ENCODE measurements around the gene STOML2. TPM values are rescaled to one million over a fixed set of nuclear protein-coding genes. Genes with fewer than 3 reads are reported as not detected.

The STOML2 gene
- total and polyA plus RNA-seq, 2 donors from 2014 or later: 81.9 to 150 TPM

- DNase-seq (peak; percentile 98 to 99 (median 99)), FAIRE-seq (peak; percentile 42)
- intact Hi-C loops (cut with DNase I): no loop called here
- peak overlapping the region; percentile 68 to 87 for H3K27ac ChIP-seq (ENCODE audit: low read depth in 2 of 2, low read length in 2 of 2)
- no peaks in the 10 kb centered on the region for H3K27me3 ChIP-seq (ENCODE audit: control insufficient read depth, insufficient read depth, low read length)
- TF ChIP-seq, protein P1, sequence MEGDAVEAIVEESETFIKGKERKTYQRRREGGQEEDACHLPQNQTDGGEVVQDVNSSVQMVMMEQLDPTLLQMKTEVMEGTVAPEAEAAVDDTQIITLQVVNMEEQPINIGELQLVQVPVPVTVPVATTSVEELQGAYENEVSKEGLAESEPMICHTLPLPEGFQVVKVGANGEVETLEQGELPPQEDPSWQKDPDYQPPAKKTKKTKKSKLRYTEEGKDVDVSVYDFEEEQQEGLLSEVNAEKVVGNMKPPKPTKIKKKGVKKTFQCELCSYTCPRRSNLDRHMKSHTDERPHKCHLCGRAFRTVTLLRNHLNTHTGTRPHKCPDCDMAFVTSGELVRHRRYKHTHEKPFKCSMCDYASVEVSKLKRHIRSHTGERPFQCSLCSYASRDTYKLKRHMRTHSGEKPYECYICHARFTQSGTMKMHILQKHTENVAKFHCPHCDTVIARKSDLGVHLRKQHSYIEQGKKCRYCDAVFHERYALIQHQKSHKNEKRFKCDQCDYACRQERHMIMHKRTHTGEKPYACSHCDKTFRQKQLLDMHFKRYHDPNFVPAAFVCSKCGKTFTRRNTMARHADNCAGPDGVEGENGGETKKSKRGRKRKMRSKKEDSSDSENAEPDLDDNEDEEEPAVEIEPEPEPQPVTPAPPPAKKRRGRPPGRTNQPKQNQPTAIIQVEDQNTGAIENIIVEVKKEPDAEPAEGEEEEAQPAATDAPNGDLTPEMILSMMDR (IDR thresholded peaks at IDR 0.05; ENCODE audit: borderline replicate concordance, extremely low read depth, insufficient read depth): no peak
- H3K4me1 ChIP-seq (ENCODE audit: control insufficient read depth in 2 of 3, insufficient read depth in 2 of 3, low read depth in 1 of 3, low read length in 3 of 3): peaks cover 2 to 43% (median 35%) of the 10 kb centered on the region in 3 donors
- no peaks in the 10 kb centered on the region for H3K9me3 ChIP-seq (ENCODE audit: control insufficient read depth in 2 of 3, insufficient read depth in 1 of 3, low read length in 3 of 3)
- H3K9ac ChIP-seq (ENCODE audit: low read length in 3 of 3): peak overlapping the region; percentile 58 to 96 (median 64)
- peak overlapping the region; percentile 65 to 85 (median 73) for H3K4me3 ChIP-seq (ENCODE audit: low read length in 3 of 3)
- H3K36me3 ChIP-seq (ENCODE audit: control insufficient read depth in 2 of 3, insufficient read depth in 3 of 3, low read length in 3 of 3): peaks cover 0 to 11% (median 9%) of the 10 kb centered on the region in 3 donors
Observed at GRCh38 chr9:35111001-35111933, 8.3 kb upstream of the STOML2 start.

GRCh38 chr9:35110327-35110761 lies 7.4 kb upstream of the STOML2 start:
- H3K36me3 ChIP-seq (ENCODE audit: control insufficient read depth in 2 of 3, insufficient read depth in 3 of 3, low read length in 3 of 3): peaks cover 0 to 16% (median 12%) of the 10 kb centered on the region in 3 donors
- H3K27me3 ChIP-seq (ENCODE audit: control insufficient read depth, insufficient read depth, low read length): no peaks in the 10 kb centered on the region
- intact Hi-C loops (cut with DNase I): no loop called here
- peak overlapping the region in 2 of 3 donors; percentile 73 to 85 for H3K4me3 ChIP-seq (ENCODE audit: low read length in 3 of 3)
- H3K4me1 ChIP-seq (ENCODE audit: control insufficient read depth in 2 of 3, insufficient read depth in 2 of 3, low read depth in 1 of 3, low read length in 3 of 3): peaks cover 2 to 39% (median 35%) of the 10 kb centered on the region in 3 donors
- H3K9ac ChIP-seq (ENCODE audit: low read length in 3 of 3): peak overlapping the region in 2 of 3 donors; percentile 64 to 96
- DNase-seq: peak in 2 of 5 donors; percentile 66 to 80
- TF ChIP-seq, protein P1 (IDR thresholded peaks at IDR 0.05; ENCODE audit: borderline replicate concordance, extremely low read depth, insufficient read depth): no peak
- peak overlapping the region in 1 of 2 donors; percentile 13 for H3K27ac ChIP-seq (ENCODE audit: low read depth in 2 of 2, low read length in 2 of 2)
- H3K9me3 ChIP-seq (ENCODE audit: control insufficient read depth in 2 of 3, insufficient read depth in 1 of 3, low read length in 3 of 3): no peaks in the 10 kb centered on the region
- FAIRE-seq: no peak

DNA sequence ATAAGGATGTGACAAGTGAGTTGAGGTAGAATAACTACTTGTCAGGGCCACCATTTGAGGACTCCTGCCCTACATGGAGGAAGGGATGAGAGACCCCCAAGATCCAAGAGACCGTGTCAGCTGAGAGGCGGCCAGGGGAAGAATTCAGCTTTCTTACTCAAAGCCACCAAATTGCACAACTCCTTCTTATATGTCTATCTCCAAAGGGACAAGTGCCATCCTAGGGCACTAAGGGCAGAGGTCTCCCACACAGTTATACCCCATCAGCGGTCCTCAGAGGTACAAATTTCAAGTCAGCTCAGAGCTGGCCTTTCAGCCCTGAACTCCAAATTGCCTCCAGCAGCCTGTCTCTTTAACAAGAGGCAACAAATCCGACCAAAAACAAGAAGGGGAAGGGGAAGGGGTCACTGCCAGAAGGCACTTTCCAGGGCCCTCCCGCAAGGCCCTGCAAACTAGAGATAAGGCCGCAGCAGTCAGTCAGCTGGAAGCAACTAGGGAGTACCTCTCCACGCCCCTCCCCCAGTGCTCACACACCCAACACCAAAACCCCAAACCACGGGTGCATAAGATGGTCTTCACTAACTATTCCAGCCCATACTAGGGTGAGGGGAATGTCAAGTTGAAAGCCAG lies 6.1 kb upstream of the STOML2 start:
- intact Hi-C loops (cut with DNase I): no loop called here
- H3K9me3 ChIP-seq (ENCODE audit: control insufficient read depth in 2 of 3, insufficient read depth in 1 of 3, low read length in 3 of 3): no peaks in the 10 kb centered on the region
- H3K27me3 ChIP-seq (ENCODE audit: control insufficient read depth, insufficient read depth, low read length): no peaks in the 10 kb centered on the region
- H3K9ac ChIP-seq (ENCODE audit: low read length in 3 of 3): no peak overlapping the region
- TF ChIP-seq, protein P1 (IDR thresholded peaks at IDR 0.05; ENCODE audit: borderline replicate concordance, extremely low read depth, insufficient read depth): no peak
- H3K4me3 ChIP-seq (ENCODE audit: low read length in 3 of 3): no peak overlapping the region
- no peak overlapping the region for H3K27ac ChIP-seq (ENCODE audit: low read depth in 2 of 2, low read length in 2 of 2)
- FAIRE-seq: no peak
- H3K36me3 ChIP-seq (ENCODE audit: control insufficient read depth in 2 of 3, insufficient read depth in 3 of 3, low read length in 3 of 3): peaks cover 2 to 23% (median 17%) of the 10 kb centered on the region in 3 donors
- no peak for DNase-seq
- peaks cover 2 to 29% (median 23%) of the 10 kb centered on the region in 3 donors for H3K4me1 ChIP-seq (ENCODE audit: control insufficient read depth in 2 of 3, insufficient read depth in 2 of 3, low read depth in 1 of 3, low read length in 3 of 3)
